Lower lobe of right lung (tissue), 2 donors: ENCODE data around the gene PRKAR1B. TPM values are rescaled to one million over a fixed set of nuclear protein-coding genes. Genes with fewer than 3 reads are reported as not detected.
"Not testable (repeated sequence)": the region's sequence is repeated elsewhere in the genome, so short reads cannot be mapped to it uniquely, and the experiment has no call there.

ENCODE experiments used
- ATAC-seq, 2 donors: fragments of 200-7000 bp; cut with Tn5 transposase; one replicate each; pipeline ENCODE4 v1.9.1; 2020 to 2022; ENCODE audit warnings: mild to moderate bottlenecking in 2 of 2, moderate library complexity in 2 of 2
- DNase-seq: peaks from one replicate; pipeline ENCODE4 v3.0.0-alpha.2; 2020
- H3K27ac ChIP-seq: fragments of 200-600 bp; one replicate; pipeline ENCODE4 v1.8.0; 2022
- H3K27me3 ChIP-seq: fragments of 200-600 bp; one replicate; pipeline ENCODE4 v1.8.0; 2022; ENCODE audit warnings: low read depth
- H3K36me3 ChIP-seq: fragments of 200-600 bp; one replicate; pipeline ENCODE4 v1.8.0; 2022; ENCODE audit warnings: mild to moderate bottlenecking
- H3K4me1 ChIP-seq: fragments of 200-600 bp; one replicate; pipeline ENCODE4 v1.8.0; 2022
- H3K4me3 ChIP-seq: fragments of 200-600 bp; one replicate; pipeline ENCODE4 v1.8.0; 2022; ENCODE audit warnings: mild to moderate bottlenecking
- H3K9me3 ChIP-seq: fragments of 200-600 bp; one replicate; pipeline ENCODE4 v1.8.0; 2022
- intact Hi-C: fragments of 100-400 bp; cut with DNase I; formaldehyde crosslinking; loops from one replicate; pipeline ENCODE4 v1.11.0; 2022
- total RNA-seq: library from RNA; stranded (reverse); fragmentation: NEBNext Ultra II Directional; extraction: Animal tissue kit (Norgen Biotek cat#: 25700); gene quantifications from one replicate; pipeline ENCODE4 v1.2.1, GENCODE V29; 2021
- TF ChIP-seq, protein P1 (sequence below): fragments of 200-600 bp; IDR thresholded peaks from one replicate; pipeline ENCODE4 v1.8.0; 2022; ENCODE audit warnings: antibody characterized with exemption, mild to moderate bottlenecking
- donor health status: DM: no; HTN: yes; CAD: no; lungs with severe emphysema.

PRKAR1B gene
- total RNA-seq, 1 donor from 2014 or later: 16.8 TPM

- ATAC-seq: no peak
- Histone ChIP-seq H3K9me3 (no peaks in the 10 kb centered on the region), H3K4me3 (no peak overlapping the region), H3K36me3 (no peaks in the 10 kb centered on the region), H3K4me1 (peaks cover 34% of the 10 kb centered on the region), H3K27me3 (no peaks in the 10 kb centered on the region), H3K27ac (no peak overlapping the region)
- peak; percentile 40 for DNase-seq
- intact Hi-C loops: no loop called here
- TF ChIP-seq, protein P1, sequence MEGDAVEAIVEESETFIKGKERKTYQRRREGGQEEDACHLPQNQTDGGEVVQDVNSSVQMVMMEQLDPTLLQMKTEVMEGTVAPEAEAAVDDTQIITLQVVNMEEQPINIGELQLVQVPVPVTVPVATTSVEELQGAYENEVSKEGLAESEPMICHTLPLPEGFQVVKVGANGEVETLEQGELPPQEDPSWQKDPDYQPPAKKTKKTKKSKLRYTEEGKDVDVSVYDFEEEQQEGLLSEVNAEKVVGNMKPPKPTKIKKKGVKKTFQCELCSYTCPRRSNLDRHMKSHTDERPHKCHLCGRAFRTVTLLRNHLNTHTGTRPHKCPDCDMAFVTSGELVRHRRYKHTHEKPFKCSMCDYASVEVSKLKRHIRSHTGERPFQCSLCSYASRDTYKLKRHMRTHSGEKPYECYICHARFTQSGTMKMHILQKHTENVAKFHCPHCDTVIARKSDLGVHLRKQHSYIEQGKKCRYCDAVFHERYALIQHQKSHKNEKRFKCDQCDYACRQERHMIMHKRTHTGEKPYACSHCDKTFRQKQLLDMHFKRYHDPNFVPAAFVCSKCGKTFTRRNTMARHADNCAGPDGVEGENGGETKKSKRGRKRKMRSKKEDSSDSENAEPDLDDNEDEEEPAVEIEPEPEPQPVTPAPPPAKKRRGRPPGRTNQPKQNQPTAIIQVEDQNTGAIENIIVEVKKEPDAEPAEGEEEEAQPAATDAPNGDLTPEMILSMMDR: no peak
Measured at GRCh38 chr7:613442-614140, 113.5 kb downstream of the PRKAR1B start.

DNA sequence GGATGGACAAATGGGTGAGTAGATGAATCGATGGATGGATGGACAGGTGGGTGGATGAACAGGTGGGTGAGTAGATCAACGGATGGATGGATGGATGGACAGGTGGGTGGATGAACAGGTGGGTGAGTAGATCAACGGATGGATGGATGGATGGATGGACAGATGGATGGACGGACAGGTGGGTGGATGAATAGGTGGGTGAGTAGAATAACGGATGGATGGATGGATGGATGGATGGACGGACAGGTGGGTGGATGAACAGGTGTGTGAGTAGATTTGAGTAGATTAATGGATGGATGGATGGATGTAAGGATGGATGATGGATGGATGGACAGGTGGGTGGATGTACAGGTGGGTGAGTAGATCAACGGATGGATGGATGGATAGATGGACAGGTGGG, 115.2 kb downstream of the PRKAR1B start:
- DNase-seq, H3K27ac ChIP-seq, H3K27me3 ChIP-seq, ATAC-seq, H3K36me3 ChIP-seq, H3K9me3 ChIP-seq, intact Hi-C loops, H3K4me3 ChIP-seq: not testable (repeated sequence)
- H3K4me1 ChIP-seq: peaks cover 30% of the 10 kb centered on the region

DNA sequence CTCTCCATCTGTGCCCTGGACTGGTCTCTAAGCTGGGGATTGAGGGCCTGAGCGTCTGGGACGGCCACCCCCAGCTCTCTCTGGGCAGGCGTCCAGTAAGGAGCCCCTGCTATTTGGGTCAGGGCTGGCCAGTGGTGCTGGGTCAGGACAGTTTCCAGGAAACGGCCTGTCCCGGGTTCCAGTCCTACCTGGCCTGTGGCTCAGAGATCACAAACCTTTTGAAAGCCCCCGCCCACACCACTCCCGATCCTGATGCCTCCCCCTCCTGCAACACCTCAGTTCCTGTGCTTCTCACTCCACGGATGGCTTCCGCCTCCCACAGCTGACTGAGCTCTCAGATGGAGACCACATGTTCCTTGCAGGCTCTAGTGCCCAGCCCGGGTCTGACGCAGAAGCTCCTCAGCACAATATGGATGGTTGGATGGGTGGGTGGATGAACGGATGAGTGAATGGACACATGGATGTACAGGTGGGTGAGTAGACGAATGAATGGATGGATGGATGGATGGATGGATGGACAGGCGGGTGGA, 115.7 kb downstream of the PRKAR1B start:
- Histone ChIP-seq H3K27ac (peak overlapping the region; percentile 83), H3K9me3 (no peaks in the 10 kb centered on the region), H3K36me3 (no peaks in the 10 kb centered on the region), H3K4me1 (peaks cover 30% of the 10 kb centered on the region), H3K27me3 (no peaks in the 10 kb centered on the region), H3K4me3 (no peak overlapping the region)
- no peak for ATAC-seq
- TF ChIP-seq, protein P1: no peak
- intact Hi-C loops: no loop called here
- DNase-seq: no peak

GRCh38 chr7:610531-611280, 116.4 kb downstream of the PRKAR1B start:
- ATAC-seq (peak; percentile 65 to 72), DNase-seq (peak; percentile 47)
- intact Hi-C loops: no loop called here
- Histone ChIP-seq H3K27ac (peak overlapping the region; percentile 83), H3K4me1 (peaks cover 30% of the 10 kb centered on the region), H3K36me3 (no peaks in the 10 kb centered on the region), H3K9me3 (no peaks in the 10 kb centered on the region), H3K27me3 (no peaks in the 10 kb centered on the region), H3K4me3 (no peak overlapping the region)
- TF ChIP-seq, protein P1: no peak

DNA sequence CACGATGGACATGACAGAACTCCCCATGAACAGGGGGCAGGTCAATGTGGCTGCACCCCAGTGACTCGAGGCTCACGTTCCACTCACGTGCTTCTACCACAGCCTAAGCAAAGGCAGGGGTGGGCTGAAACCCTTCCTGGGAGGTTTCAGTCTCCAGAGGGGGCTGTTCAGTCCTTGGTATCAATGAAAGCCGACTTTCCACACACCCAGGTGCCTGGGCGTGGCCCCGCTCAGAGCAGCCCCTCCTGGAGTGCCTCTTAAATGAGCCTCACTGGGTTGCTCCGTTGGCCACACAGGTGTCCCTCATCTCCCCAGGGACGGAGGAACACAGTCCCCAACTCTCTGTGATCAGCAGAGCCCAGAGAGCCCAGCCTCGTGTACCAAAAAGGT, 116.9 kb downstream of the PRKAR1B start:
- Histone ChIP-seq H3K36me3 (no peaks in the 10 kb centered on the region), H3K4me3 (no peak overlapping the region), H3K27me3 (no peaks in the 10 kb centered on the region), H3K9me3 (no peaks in the 10 kb centered on the region), H3K27ac (peak overlapping the region; percentile 83), H3K4me1 (peaks cover 34% of the 10 kb centered on the region)
- DNase-seq (peak; percentile 28), ATAC-seq (no peak)
- intact Hi-C loops: no loop called here
- TF ChIP-seq, protein P1: no peak

DNA sequence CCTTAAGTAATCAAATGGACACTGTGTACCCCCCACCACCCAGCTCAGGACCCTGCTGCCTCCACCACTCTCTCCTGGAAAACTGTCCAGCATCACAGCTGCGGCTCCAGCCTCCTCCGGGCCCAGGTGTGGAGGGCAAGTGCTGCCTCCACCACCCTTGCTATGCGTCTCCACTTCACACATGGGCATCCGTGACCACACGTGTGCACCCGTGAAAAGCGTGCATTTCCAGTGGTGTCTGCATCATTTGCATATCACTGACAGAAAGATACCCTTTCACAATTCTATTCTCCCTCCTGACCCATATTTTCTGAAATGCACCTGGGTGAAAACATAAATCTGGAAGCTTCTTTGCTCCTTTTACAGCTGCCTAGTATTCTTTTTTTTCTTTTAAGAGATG, 117.7 kb downstream of the PRKAR1B start:
- Histone ChIP-seq H3K9me3 (no peaks in the 10 kb centered on the region), H3K4me1 (peaks cover 40% of the 10 kb centered on the region), H3K4me3 (no peak overlapping the region), H3K36me3 (no peaks in the 10 kb centered on the region), H3K27me3 (no peaks in the 10 kb centered on the region), H3K27ac (peak overlapping the region; percentile 11)
- TF ChIP-seq, protein P1: no peak
- DNase-seq (no peak), ATAC-seq (no peak)
- intact Hi-C loops: no loop called here
